Stimulated activated CD4-positive, alpha-beta T cell treated with anti-CD3 and anti-CD28 coated beads, Interleukin-12 subunit alpha, Interleukin-12 subunit beta, amount 100 ng/mL, for 48 hours (primary cell): ENCODE data around the gene FAM185A.
"Not testable (repeated sequence)": the region's sequence is repeated elsewhere in the genome, so short reads cannot be mapped to it uniquely, and the experiment has no call there.

Source experiments
- DNase-seq, 3 donors: peaks; one replicate each; pipeline ENCODE4 v3.0.0-alpha.2; 2020; ENCODE audit warnings: low read depth in 2 of 3, low spot score in 1 of 3

Gene FAM185A

GRCh38 chr7:102748605-102749444 is at the start of gene FAM185A:
TSS of gene FAM185A (plus strand) at chr7:102748999. CDS start at chr7:102749208, 209 bp downstream.
- DNase-seq: peak; percentile 92 to 96 (median 92)

GRCh38 chr7:102713011-102713690 is 35.6 kb upstream of the FAM185A start:
- DNase-seq: peak in 2 of 3 donors; percentile 12 to 14

GRCh38 chr7:102713691-102714080 is 35.1 kb upstream of the FAM185A start:
- DNase-seq: not testable (repeated sequence)

- peak in 1 of 3 donors; percentile 13 for DNase-seq
Observed at GRCh38 chr7:102714774-102715522, 33.9 kb upstream of the FAM185A start.

GRCh38 chr7:102715718-102716117 is 33.1 kb upstream of the FAM185A start:
- not testable (repeated sequence) for DNase-seq

- DNase-seq: not testable (repeated sequence)
Observed at GRCh38 chr7:102718491-102718890, 30.3 kb upstream of the FAM185A start.

- DNase-seq: not testable (repeated sequence)
Observed at GRCh38 chr7:102726170-102726569, 22.6 kb upstream of the FAM185A start.

GRCh38 chr7:102729670-102730069 is 19.1 kb upstream of the FAM185A start:
- not testable (repeated sequence) for DNase-seq

- DNase-seq: not testable (repeated sequence)
Observed at GRCh38 chr7:102730431-102730830, 18.4 kb upstream of the FAM185A start.

- not testable (repeated sequence) for DNase-seq
Observed at GRCh38 chr7:102742002-102742771, 6.6 kb upstream of the FAM185A start.

GRCh38 chr7:102743861-102744260 is 4.9 kb upstream of the FAM185A start:
- DNase-seq: not testable (repeated sequence)

GRCh38 chr7:102745494-102746288 is 3.1 kb upstream of the FAM185A start:
- not testable (repeated sequence) for DNase-seq

GRCh38 chr7:102749445-102749786 is 617 bp downstream of the FAM185A start:
- not testable (repeated sequence) for DNase-seq

- DNase-seq: not testable (repeated sequence)
Observed at GRCh38 chr7:102758227-102758626, 9.4 kb downstream of the FAM185A start.

GRCh38 chr7:102759934-102760333 is 11.1 kb downstream of the FAM185A start:
- not testable (repeated sequence) for DNase-seq

GRCh38 chr7:102761234-102761633 is 12.4 kb downstream of the FAM185A start:
- not testable (repeated sequence) for DNase-seq

- DNase-seq: not testable (repeated sequence)
Observed at GRCh38 chr7:102763295-102763905, 14.6 kb downstream of the FAM185A start.

- not testable (repeated sequence) for DNase-seq
Observed at GRCh38 chr7:102769657-102770192, 20.9 kb downstream of the FAM185A start.

GRCh38 chr7:102770467-102770866 is 21.7 kb downstream of the FAM185A start:
- not testable (repeated sequence) for DNase-seq
